GM21576 (cell line): ENCODE results near the gene ELOVL1.
"Not testable (repeated sequence)": the region's sequence is repeated elsewhere in the genome, so short reads cannot be mapped to it uniquely, and the experiment has no call there.

ENCODE experiments used
- ATAC-seq: cut with Tn5 transposase; IDR thresholded peaks from one replicate; pipeline ENCODE4 v1.9.1; 2021; ENCODE audit warnings: mild to moderate bottlenecking, moderate library complexity; ENCODE audit not compliant: unreplicated experiment

ELOVL1 gene

GRCh38 chr1:43382027-43382779, 14.4 kb upstream of the ELOVL1 start:
- no peak for ATAC-seq

GRCh38 chr1:43381612-43382011, 13.8 kb upstream of the ELOVL1 start:
- no peak for ATAC-seq

GRCh38 chr1:43379476-43379875, 11.7 kb upstream of the ELOVL1 start:
- no peak for ATAC-seq

- no peak for ATAC-seq
These were observed 10.0 kb upstream of the ELOVL1 start for GRCh38 chr1:43377831-43378230.

- no peak for ATAC-seq
These were observed 9.0 kb upstream of the ELOVL1 start for GRCh38 chr1:43376723-43377235.

- no peak for ATAC-seq
These were observed 5.5 kb upstream of the ELOVL1 start for GRCh38 chr1:43373066-43373940.

GRCh38 chr1:43372172-43372571, 4.4 kb upstream of the ELOVL1 start:
- no peak for ATAC-seq

- no peak for ATAC-seq
These were observed 2.8 kb upstream of the ELOVL1 start for GRCh38 chr1:43370564-43370963.

GRCh38 chr1:43369779-43370178, 2.0 kb upstream of the ELOVL1 start:
- not testable (repeated sequence) for ATAC-seq

GRCh38 chr1:43368646-43369020, 822 bp upstream of the ELOVL1 start:
- no peak for ATAC-seq

- ATAC-seq = peak; percentile 35
These were observed 546 bp downstream of the ELOVL1 start for GRCh38 chr1:43367026-43367903.

GRCh38 chr1:43366601-43367025, 1.2 kb downstream of the ELOVL1 start:
- ATAC-seq = no peak

- ATAC-seq = no peak
These were observed 1.6 kb downstream of the ELOVL1 start for GRCh38 chr1:43366179-43366578.

GRCh38 chr1:43365678-43366077, 2.1 kb downstream of the ELOVL1 start:
- no peak for ATAC-seq

- no peak for ATAC-seq
These were observed 3.8 kb downstream of the ELOVL1 start for GRCh38 chr1:43363935-43364525.

- ATAC-seq = no peak
These were observed 4.4 kb downstream of the ELOVL1 start for GRCh38 chr1:43363283-43363934.

GRCh38 chr1:43360616-43361015, 7.2 kb downstream of the ELOVL1 start:
- ATAC-seq = no peak

- ATAC-seq = no peak
These were observed 8.1 kb downstream of the ELOVL1 start for GRCh38 chr1:43359696-43360095.

- peak; percentile 91 for ATAC-seq
These were observed 8.8 kb downstream of the ELOVL1 start, which contains the start of gene CDC20 for GRCh38 chr1:43358746-43359693. CDC20 (plus strand) TSS chr1:43358981; CDS start chr1:43359216, 235 bp downstream.
